Right cardiac atrium (tissue), 5 donors: ENCODE results near the gene MACO1. TPM values are rescaled to one million over a fixed set of nuclear protein-coding genes. Genes with fewer than 3 reads are reported as not detected.

ENCODE experiments used
- ATAC-seq, 2 donors: fragments of 200-7000 bp; cut with Tn5 transposase; one replicate each; pipeline versions ENCODE4 v1.8.0 to v1.9.1; 2020; ENCODE audit warnings: moderate library complexity in 2 of 2, mild to moderate bottlenecking in 1 of 2
- DNase-seq, 3 donors: peaks; one replicate each; pipeline ENCODE4 v3.0.0-alpha.2; 2020
- H3K27ac ChIP-seq: one replicate; pipeline ENCODE4 v1.5.1; 2013; ENCODE audit warnings: mild to moderate bottlenecking, low read length, control low read depth, moderate library complexity
- H3K27me3 ChIP-seq: one replicate; pipeline ENCODE4 v1.6.1; 2013; ENCODE audit not compliant: control insufficient read depth, insufficient read depth
- H3K4me1 ChIP-seq: one replicate; pipeline ENCODE4 v1.6.1; 2013; ENCODE audit warnings: low read length; ENCODE audit not compliant: control insufficient read depth, insufficient read depth
- H3K4me3 ChIP-seq: one replicate; pipeline ENCODE4 v1.5.1; 2013; ENCODE audit warnings: low read length, control low read depth
- H3K9me3 ChIP-seq: one replicate; pipeline ENCODE4 v1.6.1; 2013; ENCODE audit warnings: low read length; ENCODE audit not compliant: control insufficient read depth
- WGBS: extraction: QIAGEN DNeasy Blood & Tissue Kit; methylation state at CpG from one replicate; pipeline ENCODE4 v1.1.7; 2013; 5-methylcytosine and 5-hydroxymethylcytosine counted together
- intact Hi-C, 4 donors: fragments of 100-400 bp; cut with DNase I; formaldehyde crosslinking; loops; one replicate each; pipeline versions ENCODE4 v1.11.0 to v1.14.0; 2022 to 2023
- polyA plus RNA-seq: library from polyadenylated mRNA; stranded (reverse); fragments of 200-250 nt; gene quantifications from one replicate; pipeline ENCODE4 v1.2.3, GENCODE V29; 2013
- total RNA-seq, 4 donors: library from RNA; stranded (reverse); fragmentation: NEBNext Ultra II Directional; extraction: Animal tissue kit (Norgen Biotek cat#: 25700); gene quantifications; one replicate each; pipeline ENCODE4 v1.2.1, GENCODE V29; 2021
- donor health status: healthy with polysubstance abuse.
- donor health status: DM: no; HTN: yes; CAD: no.
- donor health status: DM: no; HTN: no; CAD: no.
- donor health status: DM: no; HTN: yes; CAD: no; lungs with severe emphysema.
- donor health status: DM: yes; HTN: yes; CAD: no.

The MACO1 gene
- total and polyA plus RNA-seq, 5 donors = 8.8 to 20.2 (median 17.1) TPM

- Histone ChIP-seq H3K4me1 (peaks cover 8% of the 10 kb centered on the region), H3K27ac (no peak overlapping the region)
These were observed 45.7 kb downstream of the MACO1 start for GRCh38 chr1:25476186-25477097.

GRCh38 chr1:25477448-25478034, 46.8 kb downstream of the MACO1 start:
- Histone ChIP-seq H3K27ac (no peak overlapping the region), H3K4me1 (peaks cover 10% of the 10 kb centered on the region), H3K4me3 (no peak overlapping the region), H3K27me3 (no peaks in the 10 kb centered on the region), H3K9me3 (no peaks in the 10 kb centered on the region)
- no peak for ATAC-seq
- DNase-seq = no peak
- WGBS = 100% methylated on average over 1 of the region's 1 CpG
- intact Hi-C loops = no loop called here

More at GRCh38 chr1:25476186-25477097, 45.7 kb downstream of the MACO1 start:
- no peak overlapping the region for H3K4me3 ChIP-seq
- H3K9me3 ChIP-seq = no peaks in the 10 kb centered on the region
- H3K27me3 ChIP-seq = no peaks in the 10 kb centered on the region
- 92% methylated on average over 2 of the region's 2 CpGs for WGBS
- DNase-seq = no peak
- intact Hi-C loops = no loop called here
- no peak for ATAC-seq

- Histone ChIP-seq H3K9me3 (no peaks in the 10 kb centered on the region), H3K27ac (no peak overlapping the region), H3K4me1 (peaks cover 10% of the 10 kb centered on the region), H3K27me3 (no peaks in the 10 kb centered on the region), H3K4me3 (no peak overlapping the region)
- intact Hi-C loops = no loop called here
- ATAC-seq (no peak), DNase-seq (no peak)
These were observed 47.9 kb downstream of the MACO1 start for GRCh38 chr1:25478633-25479032.

- Histone ChIP-seq H3K27ac (peak overlapping the region; percentile 50), H3K4me1 (peaks cover 6% of the 10 kb centered on the region), H3K4me3 (no peak overlapping the region), H3K27me3 (no peaks in the 10 kb centered on the region), H3K9me3 (no peaks in the 10 kb centered on the region)
- intact Hi-C loops = loop anchor here in 1 of 4 donors (10.0 kb wide), 1 partner anchor 47 kb away; the partner anchor contains the start of gene MACO1
- no peak for ATAC-seq
- WGBS = 70% methylated on average over 5 of the region's 5 CpGs
- DNase-seq = no peak
These were observed 50.9 kb downstream of the MACO1 start for GRCh38 chr1:25481625-25482024.

GRCh38 chr1:25482211-25482610, 51.5 kb downstream of the MACO1 start:
- H3K27me3 ChIP-seq = no peaks in the 10 kb centered on the region
- peak overlapping the region; percentile 70 for H3K27ac ChIP-seq
- H3K9me3 ChIP-seq = no peaks in the 10 kb centered on the region
- ATAC-seq = peak in 1 of 2 donors; percentile 38
- intact Hi-C loops = loop anchor here in 1 of 4 donors (10.0 kb wide), 1 partner anchor 47 kb away; the partner anchor contains the start of gene MACO1
- H3K4me1 ChIP-seq = peaks cover 6% of the 10 kb centered on the region
- no peak overlapping the region for H3K4me3 ChIP-seq
- 98% methylated on average over 1 of the region's 1 CpG for WGBS
- DNase-seq = no peak

- DNase-seq (peak; percentile 47 to 84 (median 83)), ATAC-seq (peak; percentile 40 to 77)
- no peaks in the 10 kb centered on the region for H3K9me3 ChIP-seq
- H3K4me1 ChIP-seq = peaks cover 5% of the 10 kb centered on the region
- no peaks in the 10 kb centered on the region for H3K27me3 ChIP-seq
- peak overlapping the region; percentile 25 for H3K27ac ChIP-seq
- 67% methylated on average over 10 of the region's 10 CpGs for WGBS
- intact Hi-C loops = loop anchor here in 1 of 4 donors (10.0 kb wide), 1 partner anchor 49 kb away; the partner anchor contains the start of gene MACO1
- no peak overlapping the region for H3K4me3 ChIP-seq
These were observed 53.4 kb downstream of the MACO1 start for GRCh38 chr1:25484096-25484495.

- WGBS = 55% methylated on average over 1 of the region's 1 CpG
- no peaks in the 10 kb centered on the region for H3K9me3 ChIP-seq
- peaks cover 5% of the 10 kb centered on the region for H3K4me1 ChIP-seq
- ATAC-seq (no peak), DNase-seq (no peak)
- no peaks in the 10 kb centered on the region for H3K27me3 ChIP-seq
- no peak overlapping the region for H3K4me3 ChIP-seq
- no peak overlapping the region for H3K27ac ChIP-seq
- intact Hi-C loops = loop anchor here in 1 of 4 donors (10.0 kb wide), 1 partner anchor 50 kb away; the partner anchor contains the start of gene MACO1
These were observed 53.8 kb downstream of the MACO1 start for GRCh38 chr1:25484533-25484932.

GRCh38 chr1:25485536-25486411, 55.1 kb downstream of the MACO1 start:
- no peak for ATAC-seq
- no peak overlapping the region for H3K27ac ChIP-seq
- peaks cover 5% of the 10 kb centered on the region for H3K4me1 ChIP-seq
- 76% methylated on average over 6 of the region's 6 CpGs for WGBS
- no peak overlapping the region for H3K4me3 ChIP-seq
- DNase-seq = no peak
- intact Hi-C loops = loop anchor here in 1 of 4 donors (10.0 kb wide), 1 partner anchor 51 kb away; the partner anchor contains the start of gene MACO1
- H3K9me3 ChIP-seq = no peaks in the 10 kb centered on the region
- H3K27me3 ChIP-seq = no peaks in the 10 kb centered on the region

GRCh38 chr1:25486602-25487001, 55.9 kb downstream of the MACO1 start:
- intact Hi-C loops = loop anchor here in 1 of 4 donors (10.0 kb wide), 1 partner anchor 52 kb away; the partner anchor contains the start of gene MACO1
- Histone ChIP-seq H3K9me3 (no peaks in the 10 kb centered on the region), H3K27ac (no peak overlapping the region), H3K4me1 (peaks cover under 1% of the 10 kb centered on the region), H3K27me3 (no peaks in the 10 kb centered on the region), H3K4me3 (no peak overlapping the region)
- DNase-seq (no peak), ATAC-seq (no peak)
- 97% methylated on average over 1 of the region's 1 CpG for WGBS

- no peak overlapping the region for H3K27ac ChIP-seq
- no peak overlapping the region for H3K4me3 ChIP-seq
- no peaks in the 10 kb centered on the region for H3K27me3 ChIP-seq
- DNase-seq = no peak
- intact Hi-C loops = loop anchor here in 1 of 4 donors (10.0 kb wide), 1 partner anchor 53 kb away; the partner anchor contains the start of gene MACO1
- no peaks in the 10 kb centered on the region for H3K9me3 ChIP-seq
- no peak for ATAC-seq
- H3K4me1 ChIP-seq = no peaks in the 10 kb centered on the region
- WGBS = 94% methylated on average over 2 of the region's 2 CpGs
These were observed 56.9 kb downstream of the MACO1 start for GRCh38 chr1:25487628-25488027.
